ENCODE results near the gene UPK3B.
"Not testable (repeated sequence)": the region's sequence is repeated elsewhere in the genome, so short reads cannot be mapped to it uniquely, and the experiment has no call there.

The UPK3B gene

DNA sequence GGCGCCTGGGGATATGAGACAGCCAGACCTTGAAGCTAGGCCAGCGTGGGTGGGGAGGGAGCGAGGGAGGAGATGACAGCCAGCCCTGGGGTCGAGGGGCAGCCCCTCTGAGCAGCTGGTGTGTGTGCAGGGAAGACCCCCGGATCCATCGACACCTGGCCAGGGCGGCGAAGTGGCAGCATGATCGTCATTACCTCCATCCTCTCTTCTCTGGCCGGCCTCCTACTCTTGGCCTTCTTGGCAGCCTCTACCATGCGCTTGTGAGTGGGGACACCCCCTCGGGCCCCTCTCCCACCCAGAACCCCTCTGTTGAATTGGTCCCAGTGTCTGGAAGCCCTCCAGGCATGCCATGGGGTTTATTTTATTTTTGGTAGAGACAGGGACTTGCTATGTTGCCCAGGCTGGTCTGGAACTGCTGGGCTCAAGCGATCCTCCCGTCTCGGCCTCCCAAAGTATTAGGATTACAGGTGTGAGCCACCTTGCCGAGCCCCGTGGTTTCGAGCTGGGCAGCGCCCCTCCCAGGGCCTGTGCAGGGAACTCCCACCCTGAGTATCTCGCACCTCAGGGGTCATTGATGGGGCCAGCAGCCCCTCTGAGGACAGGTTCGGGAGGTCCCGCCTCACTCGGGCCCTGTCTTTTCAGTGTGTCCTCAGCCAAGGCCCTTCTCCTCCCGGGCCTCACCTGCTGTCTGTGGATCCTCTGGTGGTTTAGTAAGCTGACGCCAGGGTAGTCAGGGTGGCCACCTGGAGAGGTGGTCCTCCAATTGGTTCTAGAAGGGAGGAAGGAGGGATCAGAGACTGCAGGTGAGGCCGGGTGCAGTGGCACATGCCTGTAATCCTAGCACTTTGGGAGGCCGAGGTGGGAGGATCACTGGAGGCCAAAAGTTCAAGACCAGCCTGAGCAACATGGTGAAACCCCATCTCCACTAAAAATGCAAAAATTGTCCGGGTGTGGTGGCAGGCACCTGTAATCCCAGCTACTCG is 3.8 kb downstream of the UPK3B start:
- no peak for DNase-seq

DNA sequence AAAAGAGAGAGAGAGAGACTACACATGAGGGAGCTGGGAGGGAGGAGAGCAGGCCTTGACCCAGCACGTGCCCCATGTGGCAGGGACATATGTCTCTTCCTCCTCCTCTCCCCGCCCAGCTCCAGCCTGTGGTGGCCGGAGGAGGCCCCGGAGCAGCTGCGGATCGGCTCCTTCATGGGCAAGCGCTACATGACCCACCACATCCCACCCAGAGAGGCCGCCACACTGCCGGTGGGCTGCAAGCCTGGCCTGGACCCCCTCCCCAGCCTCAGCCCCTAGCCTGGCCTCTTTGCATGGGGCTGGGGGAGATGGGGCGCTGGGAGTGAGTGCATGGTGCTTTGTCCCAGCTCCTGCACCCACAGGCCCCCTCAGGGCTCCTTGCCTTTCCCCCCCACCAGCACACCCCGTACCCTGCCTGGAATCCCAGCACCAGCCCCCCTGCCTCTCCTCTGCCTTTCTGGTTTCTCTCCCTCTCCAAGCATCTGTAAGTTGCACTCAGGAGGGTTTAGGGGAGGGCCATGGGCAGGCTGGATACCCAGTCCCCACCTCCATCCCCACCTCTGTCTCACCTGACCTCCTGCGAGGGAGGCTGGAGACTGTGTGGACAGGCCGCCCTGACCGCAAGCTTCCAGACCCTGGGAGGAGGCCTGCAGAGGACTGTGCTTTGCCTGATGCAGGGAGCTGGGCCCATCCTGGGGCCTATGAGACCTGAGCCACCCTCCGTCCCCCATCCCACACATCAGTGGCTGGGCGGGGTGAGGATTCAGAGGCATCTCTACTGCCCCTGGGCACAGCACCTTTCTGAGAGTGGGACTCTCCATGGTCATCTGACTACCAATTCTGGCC is 4.8 kb downstream of the UPK3B start:
- DNase-seq, result no peak

DNA sequence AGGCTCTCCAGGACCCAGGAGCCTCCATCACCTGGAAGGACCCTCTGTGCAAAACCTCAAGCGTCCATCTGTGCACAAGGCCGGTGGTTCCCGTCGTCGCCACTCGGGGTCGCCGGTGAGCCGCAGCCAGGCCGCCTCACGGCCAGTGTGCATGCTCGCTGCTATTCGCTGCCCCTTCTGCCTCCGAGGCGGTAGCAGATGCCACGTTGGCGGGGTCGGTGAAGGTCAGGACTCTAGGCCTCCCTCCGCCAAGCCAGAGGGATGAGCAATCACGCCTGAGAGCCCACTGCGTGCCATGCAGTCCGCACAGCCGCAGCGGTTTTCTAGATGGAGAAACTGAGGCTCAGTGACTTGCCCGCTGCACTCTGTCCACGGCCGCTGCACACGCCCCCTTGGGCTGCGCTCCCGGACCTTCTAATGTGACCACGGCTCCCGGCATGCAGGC is 5.7 kb downstream of the UPK3B start:
- DNase-seq, result no peak

DNA sequence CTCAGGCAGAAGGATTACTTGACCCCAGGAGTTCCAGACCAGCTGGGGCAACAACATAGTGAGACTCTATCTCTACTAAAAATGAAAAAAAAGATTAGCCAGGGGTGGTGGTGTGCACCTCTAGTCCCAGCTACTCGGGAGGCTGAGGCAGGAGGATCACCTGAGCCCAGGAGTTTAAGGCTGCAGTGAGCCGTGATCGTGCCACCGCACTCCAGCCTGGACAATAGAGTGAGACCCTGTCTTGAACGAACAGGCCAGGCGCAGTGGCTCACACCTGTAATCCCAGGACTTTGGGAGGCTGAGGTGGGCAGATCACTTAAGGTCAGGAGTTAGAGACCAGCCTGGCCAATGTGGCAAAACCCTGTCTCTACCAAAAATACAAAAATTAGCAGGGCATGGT is 6.6 kb downstream of the UPK3B start:
- not testable (repeated sequence) for DNase-seq

DNA sequence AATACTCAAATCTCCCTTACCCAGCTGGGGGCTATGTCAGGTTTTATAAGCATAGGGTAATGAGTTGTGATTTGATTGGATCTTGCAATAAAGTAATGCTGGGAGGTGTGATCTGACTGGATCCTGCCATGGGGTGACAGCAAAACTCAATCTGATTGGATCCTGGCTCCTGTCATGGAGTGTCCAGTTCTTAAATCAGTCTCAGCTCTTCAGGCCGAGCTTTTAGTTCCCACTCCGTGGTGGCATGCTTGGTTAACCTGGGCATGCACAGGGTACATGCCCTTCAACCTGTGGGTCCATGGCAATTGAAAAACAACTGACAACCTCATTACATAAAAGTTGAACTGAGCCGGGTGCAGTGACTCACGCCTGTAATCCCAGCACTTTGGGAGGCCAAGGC is 15.8 kb downstream of the UPK3B start:
- not testable (repeated sequence) for DNase-seq

DNA sequence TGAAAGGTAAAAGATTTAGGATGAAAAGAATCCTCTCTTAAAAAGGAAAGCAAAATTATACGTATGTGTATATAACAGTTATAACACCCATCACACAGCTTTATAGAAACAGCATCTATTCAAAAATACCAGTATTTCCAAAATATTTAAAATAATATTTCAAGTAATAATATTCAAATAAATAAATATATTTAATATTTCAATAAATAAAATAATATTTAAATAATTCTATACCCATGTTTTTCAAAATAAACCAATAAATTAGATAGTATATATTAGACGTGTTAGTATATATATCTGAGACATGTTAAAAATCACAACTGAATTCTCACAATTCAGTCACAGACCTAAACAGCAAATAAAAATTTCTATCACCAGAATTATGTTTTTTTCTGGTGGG is 21.3 kb downstream of the UPK3B start:
- DNase-seq, result not testable (repeated sequence)

DNA sequence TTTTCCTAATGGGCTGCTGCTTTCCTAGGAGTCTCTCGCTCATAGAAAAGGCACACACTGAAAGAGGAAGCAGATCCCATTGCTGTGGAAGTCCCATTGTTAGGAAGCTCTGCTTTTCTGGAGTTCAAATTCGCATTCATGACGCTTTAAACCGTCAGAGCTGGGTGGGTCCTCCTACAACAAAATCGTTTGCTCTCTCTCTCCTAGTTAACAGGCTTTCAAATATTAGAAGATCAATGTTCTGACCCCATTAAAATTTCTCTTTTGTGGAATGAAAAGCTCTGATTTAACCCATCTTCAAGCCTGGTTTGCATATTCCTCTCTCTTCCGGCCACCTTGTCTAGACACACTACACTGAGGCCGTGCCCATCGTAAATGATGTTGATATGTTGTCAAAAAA is 32.8 kb downstream of the UPK3B start, which contains the start of gene SPDYE16:
SPDYE16 (minus strand) TSS at position 101 of the 400 bp plus-strand sequence. CDS start 1,838 bp downstream, outside the sequence.
- DNase-seq, result not testable (repeated sequence)

DNA sequence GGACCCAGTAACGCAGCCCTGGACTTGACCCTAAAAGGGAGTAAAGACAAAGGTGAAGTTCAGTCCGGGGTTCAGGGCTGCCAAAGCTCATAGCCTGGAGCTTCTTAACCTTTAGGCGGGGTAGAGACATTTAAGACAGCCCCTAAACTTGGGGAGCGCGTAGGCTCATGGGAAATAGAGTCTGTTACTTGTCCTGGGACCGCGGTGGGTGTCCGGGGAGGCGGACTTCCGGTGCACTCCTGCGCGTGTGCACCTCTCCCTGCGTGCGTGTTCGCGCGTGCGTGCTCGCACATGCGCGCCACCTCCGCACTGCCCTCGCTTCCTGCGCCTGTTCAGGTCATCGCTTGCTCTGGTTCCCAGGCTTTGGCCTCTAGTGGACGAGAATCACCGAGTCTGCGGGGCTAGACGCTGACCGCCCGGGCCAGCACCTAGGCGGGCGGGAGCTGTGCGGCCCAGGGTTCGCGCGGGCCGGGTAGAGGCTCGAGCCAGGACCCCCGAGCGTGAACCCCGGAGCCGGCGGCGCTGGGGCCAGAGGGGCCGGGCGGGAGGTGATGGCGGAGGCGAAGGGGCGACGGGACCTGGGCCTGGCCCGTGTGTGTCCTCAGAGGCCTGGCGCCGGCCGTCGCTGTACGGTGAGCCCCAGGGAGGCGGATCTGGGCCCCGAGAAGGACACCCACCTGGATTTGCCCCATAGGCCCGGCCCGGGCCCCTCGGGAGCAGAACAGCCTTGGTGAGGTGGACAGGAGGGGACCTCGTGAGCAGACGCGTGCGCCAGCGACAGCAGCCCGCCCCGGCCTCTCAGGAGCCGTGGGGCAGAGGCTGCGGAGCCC is 38.9 kb downstream of the UPK3B start:
- DNase-seq, result peak; percentile 54

DNA sequence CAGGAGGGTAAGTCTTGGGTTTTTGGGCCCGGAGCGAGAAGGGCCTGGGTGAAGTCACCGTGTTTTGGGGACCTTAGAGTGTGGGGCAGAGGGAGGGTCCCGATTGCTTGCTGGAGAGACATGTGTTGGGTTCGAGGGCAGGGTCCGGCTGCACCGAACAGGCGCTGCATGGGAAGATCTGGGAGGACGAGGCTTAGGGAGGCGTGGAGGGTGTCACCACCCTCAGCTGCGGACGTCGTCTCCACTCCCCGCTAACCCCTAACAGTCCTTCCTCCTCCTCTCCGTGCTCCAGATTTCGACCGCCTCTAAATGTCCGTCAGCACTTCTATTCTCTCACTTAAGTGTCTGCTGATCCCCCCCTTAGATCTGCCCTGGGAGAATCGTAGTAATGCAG is 39.5 kb downstream of the UPK3B start:
- DNase-seq, result not testable (repeated sequence)

DNA sequence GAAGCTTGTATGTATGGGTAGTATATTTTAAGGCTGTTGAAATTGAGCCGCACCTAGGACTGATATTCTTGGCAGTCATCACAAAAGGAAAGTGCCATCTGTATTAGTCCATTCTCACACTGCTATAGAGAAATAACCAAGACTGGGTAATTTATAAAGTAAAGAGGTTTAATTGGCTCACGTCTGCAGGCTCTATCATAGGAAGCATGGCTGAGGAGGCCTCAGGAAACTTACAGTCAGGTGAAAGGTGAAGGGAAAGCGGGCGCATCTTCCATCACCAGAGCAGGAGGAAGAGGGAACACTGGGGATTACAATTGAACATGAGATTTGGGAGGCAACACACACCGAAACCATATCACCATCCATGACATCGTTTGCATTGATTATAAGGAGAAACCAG is 41.6 kb downstream of the UPK3B start:
- not testable (repeated sequence) for DNase-seq

DNA sequence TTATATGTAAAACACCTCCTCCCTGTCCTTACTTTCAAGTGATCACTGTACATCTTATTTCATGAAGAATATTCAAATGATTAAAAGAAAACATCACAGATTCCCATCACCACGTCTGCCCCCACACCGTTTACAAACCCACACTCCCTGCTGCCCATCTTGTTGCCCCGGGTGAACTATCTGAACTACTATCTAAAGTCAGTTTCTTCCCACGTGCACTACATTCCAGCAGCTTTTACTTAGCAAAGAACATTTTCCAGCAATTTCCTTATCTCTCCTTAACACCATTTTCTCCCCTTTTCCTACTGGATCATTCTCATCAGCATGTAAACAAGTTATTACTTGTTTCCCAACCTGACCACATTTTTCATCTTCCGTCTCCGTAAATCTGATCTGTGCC is 49.3 kb downstream of the UPK3B start:
- DNase-seq, result not testable (repeated sequence)

DNA sequence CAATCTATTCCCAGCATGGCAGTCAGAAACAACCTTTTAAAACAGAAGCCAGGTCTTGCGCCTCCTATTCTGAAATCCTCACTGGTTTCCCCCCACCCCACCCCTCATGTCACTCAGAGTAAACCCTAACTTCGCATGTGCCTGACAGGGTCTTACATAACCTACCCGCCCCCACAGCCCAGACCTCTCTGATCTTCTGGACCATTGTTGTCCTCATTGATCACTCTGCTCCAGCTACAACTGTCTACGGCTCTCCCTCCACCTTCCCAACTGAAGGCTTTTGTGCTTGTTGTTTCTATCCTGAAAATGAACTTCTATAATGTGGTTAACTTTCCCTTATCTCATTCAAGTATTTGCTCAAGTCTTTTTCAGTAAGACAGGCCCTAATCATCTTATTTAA is 49.8 kb downstream of the UPK3B start:
- not testable (repeated sequence) for DNase-seq

DNA sequence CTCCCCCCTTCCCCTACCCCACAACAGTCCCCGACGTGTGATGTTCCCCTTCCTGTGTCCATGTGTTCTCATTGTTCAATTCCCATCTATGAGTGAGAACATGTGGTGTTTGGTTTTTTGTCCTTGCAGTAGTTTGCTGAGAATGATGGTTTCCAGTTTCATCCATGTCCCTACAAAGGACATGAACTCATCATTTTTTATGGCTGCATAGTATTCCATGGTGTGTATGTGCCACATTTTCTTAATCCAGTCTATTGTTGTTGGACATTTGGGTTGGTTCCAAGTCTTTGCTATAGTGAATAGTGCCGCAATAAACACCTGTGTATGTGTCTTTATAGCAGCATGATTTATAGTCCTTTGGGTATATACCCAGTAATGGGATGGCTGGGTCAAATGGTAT is 51.0 kb downstream of the UPK3B start:
- not testable (repeated sequence) for DNase-seq

DNA sequence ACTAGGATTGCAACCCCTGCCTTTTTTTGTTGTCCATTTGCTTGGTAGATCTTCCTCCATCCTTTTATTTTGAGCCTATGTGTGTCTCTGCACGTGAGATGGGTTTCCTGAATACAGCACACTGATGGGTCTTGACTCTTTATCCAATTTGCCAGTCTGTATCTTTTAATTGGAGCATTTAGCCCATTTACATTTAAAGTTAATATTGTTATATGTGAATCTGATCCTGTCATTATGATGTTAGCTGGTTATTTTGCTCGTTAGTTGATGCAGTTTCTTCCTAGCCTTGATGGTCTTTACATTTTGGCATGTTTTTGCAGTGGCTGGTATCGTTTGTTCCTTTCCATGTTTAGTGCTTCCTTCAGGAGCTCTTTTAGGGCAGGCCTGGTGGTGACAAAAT is 54.6 kb downstream of the UPK3B start:
- not testable (repeated sequence) for DNase-seq

All from NCI-H524 treated with DMSO at 0.1 percent for 48 hours (cell line).